Gastroesophageal sphincter (tissue), 3 donors: ENCODE results near the gene LRRC4B.

ENCODE experiments used
- CTCF ChIP-seq, 4 experiments: fragments of 200-600 bp in 2 of 4; fragments of 450-650 bp in 2 of 4; sonication (generic) in 1 of 4; IDR thresholded peaks; one replicate each; pipeline ENCODE4 v1.5.1; 2017 to 2019; ENCODE audit warnings: antibody characterized with exemption in 4 of 4, mild to moderate bottlenecking in 2 of 4, moderate library complexity in 2 of 4
- POLR2AphosphoS5 ChIP-seq: sonication (generic); formaldehyde crosslinking; IDR thresholded peaks from one replicate; pipeline ENCODE4 v1.6.1; 2017; ENCODE audit warnings: antibody characterized with exemption

DNA sequence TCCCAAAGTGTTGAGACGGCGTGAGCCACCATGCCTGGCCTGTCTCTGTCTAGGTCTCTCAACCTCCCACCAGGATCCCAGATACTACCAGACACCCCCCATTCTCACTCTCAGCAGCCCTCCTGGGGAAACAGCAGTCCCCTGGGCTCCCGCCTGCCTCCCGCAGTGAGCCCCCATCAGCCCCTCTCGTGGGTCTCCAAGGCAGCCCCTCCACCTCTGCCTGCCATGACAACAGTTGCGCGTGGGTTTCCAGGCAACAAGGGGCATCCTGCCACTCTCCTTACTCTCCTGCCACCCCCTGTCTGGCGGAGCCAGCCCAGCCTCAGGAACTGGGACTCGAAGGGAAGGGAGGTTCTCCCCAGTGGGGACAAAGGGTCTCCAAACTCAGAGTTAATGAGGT lies 5.2 kb downstream of the LRRC4B start:
- TF ChIP-seq CTCF (IDR thresholded peaks at IDR 0.05) (no peak), POLR2AphosphoS5 (no peak)
